AG04450 (cell line): ENCODE measurements around the gene NME7. TPM values are rescaled to one million over a fixed set of nuclear protein-coding genes. Genes with fewer than 3 reads are reported as not detected.

Experiments used
- CTCF ChIA-PET: fragments of 300-600, 350-600 bp; formaldehyde crosslinking; extraction: SDS; loops from one replicate; lab custom pipeline; 2022; ENCODE audit warnings: antibody characterized with exemption, inconsistent platforms; lab: Charles Lee
- POLR2A ChIA-PET: fragments of 350-600 bp; formaldehyde crosslinking; extraction: SDS; loops from one replicate; lab custom pipeline; 2021; ENCODE audit warnings: antibody characterized with exemption, inconsistent platforms; lab: Yijun Ruan, JAX
- DNase-seq: peaks from one replicate; pipeline ENCODE4 v3.0.0-alpha.2; 2011; ENCODE audit warnings: low read depth, low spot score
- H3K27ac ChIP-seq: one replicate; pipeline ENCODE4 v1.5.1; 2012; ENCODE audit warnings: low read depth, low read length, control low read depth
- H3K27me3 ChIP-seq: one replicate; pipeline ENCODE4 v1.6.0; 2012; ENCODE audit warnings: low read length; ENCODE audit not compliant: control insufficient read depth, insufficient read depth
- H3K4me3 ChIP-seq: 2 replicates; pipeline ENCODE4 v1.5.1; 2011; ENCODE audit warnings: mild to moderate bottlenecking, low read depth, low read length, control low read depth
- H3K9me3 ChIP-seq: 2 replicates; pipeline ENCODE4 v1.5.1; 2012; ENCODE audit warnings: low read length; ENCODE audit not compliant: control insufficient read depth, insufficient read depth
- CTCF ChIP-seq: IDR thresholded peaks from 2 replicates; pipeline ENCODE4 v1.5.1; 2011; ENCODE audit warnings: low read depth, low read length, control low read depth, inconsistent platforms
- polyA plus RNA-seq: library from polyadenylated mRNA; depleted of rRNA; stranded (reverse); fragments of >200 nt; gene quantifications from 2 replicates; pipeline ENCODE4 v1.2.3, GENCODE V29; 2011

NME7 gene
- polyA plus RNA-seq, 1 experiment = 27.3 TPM

DNA sequence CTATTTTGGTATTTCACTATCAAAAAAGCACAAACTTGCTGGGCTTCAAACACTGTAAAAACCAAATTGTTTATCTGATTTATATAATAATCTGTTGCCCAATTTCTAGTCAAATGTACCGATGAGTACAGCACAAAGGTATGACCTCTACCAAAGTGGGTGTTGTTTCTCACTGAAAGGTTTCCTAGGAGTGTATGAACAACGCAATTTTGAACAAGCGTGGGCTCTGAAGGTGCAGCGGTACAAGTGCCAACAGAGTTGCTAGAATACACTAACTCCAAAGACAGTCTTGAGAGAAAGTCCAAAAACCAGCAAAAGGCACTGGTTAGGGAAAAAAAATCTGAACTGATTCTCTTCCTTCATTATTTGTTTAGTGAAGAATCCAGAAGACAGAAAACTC, 130.7 kb downstream of the NME7 start:
- no peak for DNase-seq
- POLR2A ChIA-PET = no interaction called here
- no peak overlapping the region for H3K4me3 ChIP-seq
- no peak overlapping the region for H3K27ac ChIP-seq
- CTCF ChIA-PET = no interaction called here
- H3K27me3 ChIP-seq = no peaks in the 10 kb centered on the region
- no peak for TF ChIP-seq CTCF
- no peaks in the 10 kb centered on the region for H3K9me3 ChIP-seq

DNA sequence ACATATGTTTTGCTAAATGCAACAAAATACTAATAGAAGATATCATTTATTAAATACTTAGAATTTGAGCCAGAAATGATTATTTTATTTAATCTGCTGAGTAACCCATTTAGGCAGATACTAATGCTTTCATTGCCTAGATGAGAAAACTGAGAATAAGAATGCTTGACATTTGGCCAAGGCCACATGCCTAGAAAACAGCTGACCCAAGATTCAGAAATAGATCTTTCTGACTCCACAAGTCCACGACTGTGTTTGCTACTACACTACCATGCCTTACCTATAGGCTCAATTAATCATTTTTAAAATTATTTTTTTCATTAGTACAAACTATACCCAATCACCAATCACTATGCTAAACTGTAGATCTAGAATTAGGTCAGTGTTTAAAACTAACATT, 131.5 kb downstream of the NME7 start:
- TF ChIP-seq CTCF = no peak
- no peak for DNase-seq
- Histone ChIP-seq H3K9me3 (no peaks in the 10 kb centered on the region), H3K27ac (no peak overlapping the region), H3K27me3 (no peaks in the 10 kb centered on the region), H3K4me3 (no peak overlapping the region)
- ChIA-PET CTCF (no interaction called here), POLR2A (no interaction called here)

DNA sequence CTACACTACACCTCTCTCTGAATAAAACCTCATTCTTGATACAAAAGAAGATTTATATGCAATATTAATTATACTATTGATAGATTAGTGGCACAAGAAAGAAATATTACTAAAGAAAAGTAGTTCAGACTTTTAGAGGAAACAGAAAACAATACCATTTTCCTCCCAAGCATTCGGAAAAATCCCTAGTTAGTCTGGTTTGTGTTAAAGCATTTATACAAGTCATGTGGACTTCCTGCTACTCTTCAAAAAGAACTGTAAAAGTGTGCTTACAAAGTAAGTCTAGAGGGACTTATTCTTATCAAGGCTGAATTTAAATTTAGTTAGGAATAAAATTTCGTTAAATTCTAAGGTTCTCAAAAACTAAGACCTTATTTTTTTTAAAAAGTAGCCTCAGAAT, 132.0 kb downstream of the NME7 start:
- DNase-seq = no peak
- no peaks in the 10 kb centered on the region for H3K9me3 ChIP-seq
- POLR2A ChIA-PET = no interaction called here
- H3K27me3 ChIP-seq = no peaks in the 10 kb centered on the region
- CTCF ChIA-PET = no interaction called here
- no peak overlapping the region for H3K4me3 ChIP-seq
- H3K27ac ChIP-seq = no peak overlapping the region
- no peak for TF ChIP-seq CTCF

GRCh38 chr1:169234780-169235179, 132.8 kb downstream of the NME7 start:
- ChIA-PET POLR2A (no interaction called here), CTCF (no interaction called here)
- DNase-seq = no peak

GRCh38 chr1:169217636-169218035, 150.0 kb downstream of the NME7 start:
- H3K9me3 ChIP-seq = no peaks in the 10 kb centered on the region; the same call in 1 of the 2 replicates
- CTCF ChIA-PET = no interaction called here
- TF ChIP-seq CTCF = no peak
- DNase-seq = no peak
- POLR2A ChIA-PET = no interaction called here
- no peak overlapping the region for H3K4me3 ChIP-seq
- no peak overlapping the region for H3K27ac ChIP-seq
- H3K27me3 ChIP-seq = no peaks in the 10 kb centered on the region

More at GRCh38 chr1:169234780-169235179, 132.8 kb downstream of the NME7 start:
- TF ChIP-seq CTCF = no peak
- no peak overlapping the region for H3K4me3 ChIP-seq
- H3K27ac ChIP-seq = no peak overlapping the region
- no peaks in the 10 kb centered on the region for H3K27me3 ChIP-seq
- no peaks in the 10 kb centered on the region for H3K9me3 ChIP-seq
